ENCODE measurements around the gene ZNF622.

- TF ChIP-seq CTCF (conservative IDR thresholded peaks at IDR 0.05) (peak; percentile 95), EZH2 (IDR thresholded peaks at IDR 0.05; ENCODE audit: low read depth) (no peak)
Observed at GRCh38 chr5:16456103-16456832, 9.3 kb downstream of the ZNF622 start.

All from PC-9 (cell line).